GM23338 (cell line): Measurements from ENCODE around the gene RASEF. TPM values are rescaled to one million over a fixed set of nuclear protein-coding genes. Genes with fewer than 3 reads are reported as not detected.
A peak's percentile ranks its signal among the peaks of the same experiment; 100 is the strongest.

Experiments used
- ATAC-seq: fragments of 200-7000 bp; cut with Tn5 transposase; 3 replicates; pipeline ENCODE4 v1.9.1; 2020
- DNase-seq: peaks from one replicate; pipeline ENCODE4 v3.0.0-alpha.2; 2015; ENCODE audit warnings: low spot score
- H2AFZ ChIP-seq: fragments of 200-600 bp; sonication (generic); 2 replicates; pipeline ENCODE4 v1.8.0; 2016; ENCODE audit warnings: antibody characterized with exemption, mild to moderate bottlenecking, moderate library complexity
- H3F3A ChIP-seq: fragments of 200-600 bp; sonication (generic); replicated peaks from 2 replicates; pipeline ENCODE4 v1.8.0; 2017; ENCODE audit warnings: antibody characterized with exemption, mixed run types, low read depth
- H3K27ac ChIP-seq: fragments of 200-600 bp; sonication (generic); 2 replicates; pipeline ENCODE4 v1.6.1; 2016; ENCODE audit warnings: low read depth
- H3K27me3 ChIP-seq: fragments of 200-600 bp; sonication (generic); 2 replicates; pipeline ENCODE4 v1.8.0; 2016; ENCODE audit warnings: mild to moderate bottlenecking, mixed run types, moderate library complexity; ENCODE audit not compliant: insufficient read depth
- H3K36me3 ChIP-seq: fragments of 200-600 bp; sonication (generic); 2 replicates; pipeline ENCODE4 v1.8.0; 2016; ENCODE audit warnings: mild to moderate bottlenecking; ENCODE audit not compliant: insufficient read depth
- H3K4me1 ChIP-seq: fragments of 200-600 bp; sonication (generic); 2 replicates; pipeline ENCODE4 v1.8.0; 2016; ENCODE audit warnings: mild to moderate bottlenecking, moderate library complexity; ENCODE audit not compliant: insufficient read depth
- H3K4me2 ChIP-seq: fragments of 200-600 bp; sonication (generic); 2 replicates; pipeline ENCODE4 v1.7.1; 2017; ENCODE audit warnings: mixed run types
- H3K4me3 ChIP-seq: fragments of 200-600 bp; sonication (generic); 2 replicates; pipeline ENCODE4 v1.6.1; 2016; ENCODE audit warnings: mixed run types
- H3K79me2 ChIP-seq: fragments of 200-600 bp; sonication (generic); replicated peaks from 2 replicates; pipeline ENCODE4 v1.8.0; 2017; ENCODE audit warnings: mild to moderate bottlenecking; ENCODE audit not compliant: insufficient read depth
- H3K9me2 ChIP-seq: fragments of 200-600 bp; sonication (generic); 2 replicates; pipeline ENCODE4 v1.8.0; 2017; ENCODE audit not compliant: insufficient read depth
- H4K20me1 ChIP-seq: fragments of 200-600 bp; sonication (generic); replicated peaks from 2 replicates; pipeline ENCODE4 v1.8.0; 2017; ENCODE audit warnings: mild to moderate bottlenecking; ENCODE audit not compliant: insufficient read depth
- H3K27ac Mint-ChIP-seq: 2 replicates; pipeline ENCODE4 v1.8.0; 2020; ENCODE audit warnings: inconsistent platforms, mild to moderate bottlenecking, moderate library complexity, mixed read lengths
- H3K27me3 Mint-ChIP-seq: 3 replicates; pipeline ENCODE4 v1.8.0; 2022; ENCODE audit warnings: low read depth, mild to moderate bottlenecking, moderate library complexity, mixed read lengths, inconsistent platforms; ENCODE audit not compliant: insufficient read depth, poor library complexity
- H3K36me3 Mint-ChIP-seq: 3 replicates; pipeline ENCODE4 v1.8.0; 2021; ENCODE audit warnings: low read depth, mild to moderate bottlenecking, inconsistent platforms, moderate library complexity, mixed read lengths
- H3K4me1 Mint-ChIP-seq: 3 replicates; pipeline ENCODE4 v1.8.0; 2020; ENCODE audit warnings: mild to moderate bottlenecking, inconsistent platforms, mixed read lengths
- H3K4me3 Mint-ChIP-seq: 3 replicates; pipeline ENCODE4 v1.8.0; 2021; ENCODE audit warnings: moderate library complexity, mild to moderate bottlenecking, inconsistent platforms, mixed read lengths
- H3K9me3 Mint-ChIP-seq: 3 replicates; pipeline ENCODE4 v1.8.0; 2020; ENCODE audit warnings: moderate library complexity, mild to moderate bottlenecking, inconsistent platforms, mixed read lengths
- CREB1 ChIP-seq: fragments of 250-450 bp; sonication (Bioruptor Pico); IDR thresholded peaks from 2 replicates; pipeline ENCODE4 v1.5.0; 2020; ENCODE audit warnings: low read depth, mild to moderate bottlenecking, moderate library complexity
- NANOG ChIP-seq: IDR thresholded peaks from 2 replicates; pipeline ENCODE4 v1.6.1; 2016; ENCODE audit warnings: antibody characterized with exemption, borderline replicate concordance
- ZNF114 ChIP-seq: fragments of 250-450 bp; sonication (Bioruptor Pico); IDR thresholded peaks from 2 replicates; pipeline ENCODE4 v1.5.0; 2020; ENCODE audit warnings: mild to moderate bottlenecking, moderate library complexity
- ZNF331 ChIP-seq: fragments of 250-450 bp; sonication (Bioruptor Pico); IDR thresholded peaks from 2 replicates; pipeline ENCODE4 v1.5.0; 2020; ENCODE audit warnings: low read depth, mild to moderate bottlenecking, moderate library complexity
- polyA plus RNA-seq: library from polyadenylated mRNA; unstranded; fragments of >200 nt; fragmentation: Nextera tagmentation; extraction: Ambion mirVana; gene quantifications from 2 replicates; pipeline ENCODE4 v1.2.1, GENCODE V29; 2016
- total RNA-seq: library from RNA; depleted of rRNA; stranded (reverse); fragments of >200 nt; shearing (Covaris generic); gene quantifications from 2 replicates; pipeline ENCODE4 v1.2.3, GENCODE V29; 2014
- TF ChIP-seq, protein P1 (sequence below): IDR thresholded peaks from one replicate; pipeline ENCODE4 v1.6.1; 2018; ENCODE audit warnings: antibody characterized with exemption; ENCODE audit not compliant: unreplicated experiment

The RASEF gene
- total and polyA plus RNA-seq, 2 experiments from 2014 or later, result 3.6 to 10.4 TPM

GRCh38 chr9:83066771-83067170, 3.8 kb upstream of the RASEF start:
- no peak overlapping the region for H3K27ac Mint-ChIP-seq
- H3K27me3 Mint-ChIP-seq, result peaks cover 22% of the 10 kb centered on the region
- H3K79me2 ChIP-seq, result no peaks in the 10 kb centered on the region
- no peaks in the 10 kb centered on the region for H3F3A ChIP-seq
- H3K36me3 Mint-ChIP-seq, result no peaks in the 10 kb centered on the region
- no peak for DNase-seq
- no peaks in the 10 kb centered on the region for H4K20me1 ChIP-seq
- H3K27ac ChIP-seq, result no peak overlapping the region
- peaks cover 28% of the 10 kb centered on the region for H3K27me3 ChIP-seq
- H2AFZ ChIP-seq, result no peak overlapping the region
- no peaks in the 10 kb centered on the region for H3K36me3 ChIP-seq
- H3K4me1 ChIP-seq, result peaks cover 3% of the 10 kb centered on the region; the same call in 1 of the 2 replicates
- no peaks in the 10 kb centered on the region for H3K9me2 ChIP-seq
- H3K4me3 Mint-ChIP-seq, result no peak overlapping the region
- H3K9me3 Mint-ChIP-seq, result no peaks in the 10 kb centered on the region
- peaks cover 15% of the 10 kb centered on the region; the same call in 2 of the 3 replicates for H3K4me1 Mint-ChIP-seq
- H3K4me3 ChIP-seq, result no peak overlapping the region
- TF ChIP-seq, protein P1, sequence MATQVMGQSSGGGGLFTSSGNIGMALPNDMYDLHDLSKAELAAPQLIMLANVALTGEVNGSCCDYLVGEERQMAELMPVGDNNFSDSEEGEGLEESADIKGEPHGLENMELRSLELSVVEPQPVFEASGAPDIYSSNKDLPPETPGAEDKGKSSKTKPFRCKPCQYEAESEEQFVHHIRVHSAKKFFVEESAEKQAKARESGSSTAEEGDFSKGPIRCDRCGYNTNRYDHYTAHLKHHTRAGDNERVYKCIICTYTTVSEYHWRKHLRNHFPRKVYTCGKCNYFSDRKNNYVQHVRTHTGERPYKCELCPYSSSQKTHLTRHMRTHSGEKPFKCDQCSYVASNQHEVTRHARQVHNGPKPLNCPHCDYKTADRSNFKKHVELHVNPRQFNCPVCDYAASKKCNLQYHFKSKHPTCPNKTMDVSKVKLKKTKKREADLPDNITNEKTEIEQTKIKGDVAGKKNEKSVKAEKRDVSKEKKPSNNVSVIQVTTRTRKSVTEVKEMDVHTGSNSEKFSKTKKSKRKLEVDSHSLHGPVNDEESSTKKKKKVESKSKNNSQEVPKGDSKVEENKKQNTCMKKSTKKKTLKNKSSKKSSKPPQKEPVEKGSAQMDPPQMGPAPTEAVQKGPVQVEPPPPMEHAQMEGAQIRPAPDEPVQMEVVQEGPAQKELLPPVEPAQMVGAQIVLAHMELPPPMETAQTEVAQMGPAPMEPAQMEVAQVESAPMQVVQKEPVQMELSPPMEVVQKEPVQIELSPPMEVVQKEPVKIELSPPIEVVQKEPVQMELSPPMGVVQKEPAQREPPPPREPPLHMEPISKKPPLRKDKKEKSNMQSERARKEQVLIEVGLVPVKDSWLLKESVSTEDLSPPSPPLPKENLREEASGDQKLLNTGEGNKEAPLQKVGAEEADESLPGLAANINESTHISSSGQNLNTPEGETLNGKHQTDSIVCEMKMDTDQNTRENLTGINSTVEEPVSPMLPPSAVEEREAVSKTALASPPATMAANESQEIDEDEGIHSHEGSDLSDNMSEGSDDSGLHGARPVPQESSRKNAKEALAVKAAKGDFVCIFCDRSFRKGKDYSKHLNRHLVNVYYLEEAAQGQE, result no peak
- ATAC-seq, result no peak
- H3K4me2 ChIP-seq, result no peak overlapping the region

DNA sequence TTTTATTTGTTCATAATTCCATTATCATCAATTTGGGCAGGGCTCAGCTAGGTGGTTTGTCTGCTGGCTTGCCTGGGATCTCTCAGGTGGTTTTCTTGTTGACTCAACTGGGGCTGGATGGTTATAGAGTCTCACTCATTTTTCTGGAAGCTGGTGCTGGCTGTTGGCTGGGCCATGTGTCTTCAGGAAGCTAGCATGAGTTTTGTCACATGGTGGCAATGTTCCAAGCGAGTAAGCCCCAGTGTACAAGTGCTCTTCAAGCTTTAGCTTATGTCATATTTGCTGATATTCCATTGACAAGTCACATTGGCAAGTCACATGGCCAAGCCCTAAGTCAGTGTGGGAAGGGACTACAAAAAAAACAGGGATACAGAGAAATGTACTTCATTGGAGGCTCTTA, 2.3 kb upstream of the RASEF start:
- H3F3A ChIP-seq, result no peaks in the 10 kb centered on the region
- H3K4me1 Mint-ChIP-seq, result peaks cover 23% of the 10 kb centered on the region; the same call in 2 of the 3 replicates
- H3K9me3 Mint-ChIP-seq, result no peaks in the 10 kb centered on the region
- ATAC-seq (no peak), DNase-seq (no peak)
- H3K27me3 ChIP-seq, result peaks cover 44% of the 10 kb centered on the region
- H3K27ac ChIP-seq, result no peak overlapping the region
- H3K27ac Mint-ChIP-seq, result no peak overlapping the region
- H3K9me2 ChIP-seq, result no peaks in the 10 kb centered on the region
- H3K79me2 ChIP-seq, result peaks cover 6% of the 10 kb centered on the region; the same call in 1 of the 2 replicates
- no peak overlapping the region for H2AFZ ChIP-seq
- TF ChIP-seq NANOG, result no peak
- TF ChIP-seq ZNF331 (CRISPR knock-in tag), result peak; percentile 36; the same call in 1 of the 2 replicates
- peaks cover 6% of the 10 kb centered on the region; the same call in 1 of the 2 replicates for H3K4me1 ChIP-seq
- no peak overlapping the region for H3K4me3 Mint-ChIP-seq
- no peaks in the 10 kb centered on the region for H3K36me3 Mint-ChIP-seq
- no peaks in the 10 kb centered on the region for H3K36me3 ChIP-seq
- peaks cover 29% of the 10 kb centered on the region for H3K27me3 Mint-ChIP-seq
- H4K20me1 ChIP-seq, result no peaks in the 10 kb centered on the region
- H3K4me2 ChIP-seq, result no peak overlapping the region
- no peak overlapping the region for H3K4me3 ChIP-seq

GRCh38 chr9:83061990-83062650, 822 bp downstream of the RASEF start:
- Histone ChIP-seq H3K27ac (no peak overlapping the region), H3K4me1 (peaks cover 6% of the 10 kb centered on the region; the same call in 1 of the 2 replicates), H3K79me2 (peaks cover 16% of the 10 kb centered on the region), H3K4me2 (peak overlapping the region; percentile 69), H4K20me1 (no peaks in the 10 kb centered on the region), H2AFZ (peak overlapping the region; percentile 34; the same call in 1 of the 2 replicates), H3K36me3 (no peaks in the 10 kb centered on the region), H3K4me3 (peak overlapping the region; percentile 45), H3K9me2 (no peaks in the 10 kb centered on the region), H3F3A (no peaks in the 10 kb centered on the region), H3K27me3 (peaks cover 45% of the 10 kb centered on the region)
- Mint-ChIP-seq H3K9me3 (no peaks in the 10 kb centered on the region; the same call in 2 of the 3 replicates), H3K27me3 (peaks cover 30% of the 10 kb centered on the region), H3K36me3 (peaks cover 2% of the 10 kb centered on the region; the same call in 1 of the 3 replicates), H3K4me3 (peak overlapping the region; percentile 80), H3K27ac (no peak overlapping the region), H3K4me1 (peaks cover 20% of the 10 kb centered on the region; the same call in 2 of the 3 replicates)
- TF ChIP-seq CREB1 (CRISPR knock-in tag), result peak; percentile 42; the same call in 1 of the 2 replicates
- TF ChIP-seq ZNF114 (CRISPR knock-in tag), result no peak
- ATAC-seq (peak; percentile 40), DNase-seq (peak; percentile 71)
